ACC112 (cell line): ENCODE data around the gene MYH15.

Source experiments
- H2AFZ ChIP-seq: fragments of 200-600 bp; sonication (generic); one replicate; pipeline ENCODE4 v1.6.0; 2017; ENCODE audit warnings: antibody characterized with exemption, low read length; ENCODE audit not compliant: unreplicated experiment
- H3K27ac ChIP-seq: fragments of 200-600 bp; sonication (generic); 2 replicates; pipeline ENCODE4 v1.5.1; 2014; ENCODE audit warnings: low read depth, mild to moderate bottlenecking, antibody characterized with exemption, low read length, moderate library complexity
- H3K27me3 ChIP-seq: fragments of 200-600 bp; sonication (generic); 2 replicates; pipeline ENCODE4 v1.6.1; 2014; ENCODE audit warnings: mild to moderate bottlenecking, antibody characterized with exemption, low read length, moderate library complexity, mixed read lengths; ENCODE audit not compliant: insufficient read depth
- H3K36me3 ChIP-seq: fragments of 200-600 bp; sonication (generic); 2 replicates; pipeline ENCODE4 v1.6.1; 2016; ENCODE audit warnings: mild to moderate bottlenecking, antibody characterized with exemption, low read length, moderate library complexity, mixed read lengths; ENCODE audit not compliant: insufficient read depth
- H3K4me1 ChIP-seq: fragments of 200-600 bp; sonication (generic); one replicate; pipeline ENCODE4 v1.6.1; 2016; ENCODE audit warnings: low read length, mixed read lengths; ENCODE audit not compliant: insufficient read depth, unreplicated experiment, control insufficient read depth
- H3K4me3 ChIP-seq: fragments of 200-600 bp; sonication (generic); 2 replicates; pipeline ENCODE4 v1.5.1; 2014; ENCODE audit warnings: mild to moderate bottlenecking, low read depth, low read length
- H3K79me2 ChIP-seq: fragments of 200-600 bp; sonication (generic); one replicate; pipeline ENCODE4 v1.6.0; 2016; ENCODE audit warnings: low read length; ENCODE audit not compliant: control insufficient read depth, unreplicated experiment, insufficient read depth

Gene MYH15

DNA sequence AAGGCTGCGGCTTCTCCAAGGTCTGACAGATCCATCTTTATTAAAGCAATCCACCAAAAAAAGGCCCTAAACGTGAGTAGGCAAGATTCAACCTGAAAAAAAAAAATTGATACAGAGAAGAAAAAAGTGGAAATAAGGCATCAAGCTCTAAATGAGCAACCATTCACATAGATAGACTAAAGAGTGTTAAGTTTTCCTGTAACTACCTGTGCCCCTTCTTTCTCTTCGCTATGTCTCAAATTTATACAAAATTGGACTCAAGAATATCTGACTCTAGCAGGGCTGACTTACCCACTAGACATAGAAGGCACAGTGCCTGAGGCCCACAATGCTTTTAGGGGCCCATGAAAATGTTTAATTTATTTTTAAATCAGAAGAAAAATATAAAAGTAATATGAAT is at the start of gene MYH15:
TSS of gene MYH15 (minus strand) at position 101 of the 400 bp plus-strand sequence. CDS start at position 35, 66 bp downstream.
- Histone ChIP-seq H3K27me3 (0 out of 2 replicates have a peak, but pooled peaks cover 2% of the 10 kb centered on the region), H3K79me2 (no peaks in the 10 kb centered on the region), H3K36me3 (no peaks in the 10 kb centered on the region), H3K4me1 (no peaks in the 10 kb centered on the region), H3K4me3 (no peak within 1 kb of the TSS), H2AFZ (no peak within 1 kb of the TSS), H3K27ac (no peak within 1 kb of the TSS)

DNA sequence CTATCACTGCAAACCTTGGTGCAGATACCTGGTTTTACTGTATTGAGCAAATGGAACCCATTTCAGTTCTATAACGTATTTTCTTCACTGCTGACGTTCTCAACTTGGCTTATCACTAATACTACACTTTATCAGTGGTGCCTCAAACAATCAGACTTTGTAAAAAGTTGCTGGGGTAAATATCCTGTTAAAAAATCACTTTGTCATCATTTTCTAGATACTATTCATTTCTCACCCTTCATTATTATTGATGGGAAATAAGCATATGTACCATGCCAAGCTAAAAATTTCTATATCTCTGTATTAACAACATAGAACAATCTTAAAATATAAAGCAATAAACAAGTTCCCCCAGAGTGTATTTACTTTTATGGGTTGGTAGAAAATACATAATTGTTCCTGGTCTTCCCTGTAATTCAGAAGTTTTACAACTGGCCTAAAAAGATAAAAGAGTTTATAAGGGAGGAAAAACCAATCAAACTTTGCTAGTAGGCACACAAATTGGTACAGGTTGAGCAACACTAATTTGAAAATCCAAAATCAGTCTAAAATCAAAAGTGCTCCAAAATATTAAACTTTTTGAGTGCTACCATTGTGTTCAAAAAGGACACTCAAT is 45.7 kb upstream of the MYH15 start:
- H2AFZ ChIP-seq, result no peak overlapping the region
- no peak overlapping the region for H3K4me3 ChIP-seq
- H3K27ac ChIP-seq, result no peak overlapping the region
- peaks cover 15% of the 10 kb centered on the region for H3K4me1 ChIP-seq
- H3K27me3 ChIP-seq, result no peaks in the 10 kb centered on the region
- H3K36me3 ChIP-seq, result peaks cover 7% of the 10 kb centered on the region; the same call in 1 of the 2 replicates
- no peaks in the 10 kb centered on the region for H3K79me2 ChIP-seq

DNA sequence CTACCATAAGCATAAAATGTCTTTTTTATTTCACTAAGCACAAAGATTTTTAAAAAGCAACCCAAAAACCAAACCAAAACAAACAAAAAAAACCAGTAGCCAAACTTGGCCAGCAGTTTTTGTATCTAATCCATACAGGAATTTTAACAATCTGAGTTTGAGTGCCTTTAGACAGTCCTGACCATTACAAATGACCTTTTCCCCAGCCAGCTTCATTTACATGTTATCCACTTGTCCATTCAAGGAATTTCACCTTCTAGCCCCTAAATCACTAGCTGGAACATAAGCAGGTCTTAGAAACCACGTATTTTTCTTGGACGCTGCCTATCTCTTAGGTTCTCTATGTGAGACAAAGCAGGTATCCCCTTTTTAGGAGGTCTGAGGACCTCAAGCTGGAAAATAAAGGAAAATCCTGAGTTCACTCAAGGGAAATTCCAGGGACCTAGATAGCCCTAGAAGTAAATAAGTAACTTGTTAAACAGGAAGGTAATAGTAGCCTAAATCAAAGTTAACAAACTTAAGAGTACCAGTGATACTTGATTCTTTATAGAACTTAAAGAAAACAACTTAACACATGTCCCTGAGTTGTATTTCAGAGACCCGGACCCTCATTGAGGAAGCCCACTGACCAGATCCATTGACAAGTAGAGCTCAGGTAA is 44.6 kb upstream of the MYH15 start:
- no peaks in the 10 kb centered on the region; the same call in 1 of the 2 replicates for H3K36me3 ChIP-seq

DNA sequence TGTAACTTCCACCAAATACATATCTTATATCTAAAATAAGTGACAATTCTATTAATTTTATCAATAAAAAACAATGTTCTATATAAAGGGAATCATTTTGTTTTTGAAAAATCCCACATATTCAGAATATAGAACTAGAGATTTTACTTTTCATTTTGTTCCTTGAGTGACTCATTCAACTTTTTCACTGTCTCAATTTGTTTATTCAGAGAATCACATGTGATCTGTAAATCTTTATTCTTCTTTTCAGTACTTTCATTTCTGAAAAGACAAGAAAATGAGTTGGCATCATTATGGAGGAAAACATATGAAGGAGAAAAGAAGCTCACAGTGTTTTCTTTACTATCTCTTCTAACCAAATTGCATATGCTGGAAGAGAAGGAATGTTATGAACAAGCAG is 43.8 kb upstream of the MYH15 start:
- Histone ChIP-seq H3K36me3 (no peaks in the 10 kb centered on the region; the same call in 1 of the 2 replicates), H3K27me3 (no peaks in the 10 kb centered on the region), H3K27ac (peak overlapping the region; percentile 45)

More for the DNA sequence above, 44.6 kb upstream of the MYH15 start:
- Histone ChIP-seq H3K4me3 (no peak overlapping the region), H3K79me2 (no peaks in the 10 kb centered on the region), H3K27me3 (no peaks in the 10 kb centered on the region), H2AFZ (peak overlapping the region; percentile 20), H3K4me1 (peaks cover 15% of the 10 kb centered on the region), H3K27ac (peak overlapping the region; percentile 45; the same call in 1 of the 2 replicates)

DNA sequence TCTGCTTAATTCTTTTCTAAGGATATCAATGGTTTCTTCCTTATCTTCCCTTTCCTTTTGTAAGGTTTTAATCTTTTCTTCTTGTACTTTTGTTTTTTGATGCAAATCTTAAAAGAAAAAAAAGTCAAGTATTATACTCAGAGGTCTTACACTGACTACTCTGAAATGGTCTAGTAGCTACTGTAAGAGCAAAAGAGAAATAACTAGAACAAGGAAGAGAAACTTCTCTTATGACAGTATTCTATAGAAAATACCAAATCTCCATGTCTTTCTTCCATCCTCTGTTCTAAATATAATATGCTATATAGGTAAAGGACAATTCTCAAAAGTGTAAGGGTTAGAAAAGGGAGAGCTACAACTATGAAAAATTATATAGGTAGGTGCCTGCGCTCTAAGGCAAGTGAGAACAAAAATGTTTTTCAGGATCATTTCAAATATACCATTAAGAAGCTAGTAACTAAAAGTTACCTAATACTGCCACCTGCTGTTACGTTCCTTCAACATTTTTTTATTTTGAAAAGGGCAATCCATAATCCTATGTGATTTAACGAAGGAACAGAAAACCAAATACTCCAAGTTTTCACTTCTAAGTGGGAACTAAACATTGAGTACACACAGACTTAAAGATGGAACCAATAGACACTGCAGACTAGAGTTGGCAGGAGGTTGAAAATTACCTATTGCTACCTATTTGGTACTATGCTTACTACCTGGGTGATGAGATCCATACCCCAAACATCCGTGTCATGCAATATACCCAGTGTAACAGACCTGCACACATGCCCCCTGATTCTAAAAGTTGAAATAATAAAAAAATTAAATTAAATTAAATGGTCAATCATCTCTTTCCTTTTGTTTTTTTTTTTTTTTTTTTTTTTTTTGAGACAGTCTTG is 42.1 kb upstream of the MYH15 start:
- no peak overlapping the region for H2AFZ ChIP-seq
- H3K27ac ChIP-seq, result no peak overlapping the region
- H3K4me3 ChIP-seq, result no peak overlapping the region
- peaks cover 25% of the 10 kb centered on the region for H3K4me1 ChIP-seq
- H3K36me3 ChIP-seq, result peaks cover 6% of the 10 kb centered on the region; the same call in 1 of the 2 replicates
- no peaks in the 10 kb centered on the region for H3K79me2 ChIP-seq
- H3K27me3 ChIP-seq, result no peaks in the 10 kb centered on the region

More for the DNA sequence above, 43.8 kb upstream of the MYH15 start:
- Histone ChIP-seq H3K79me2 (no peaks in the 10 kb centered on the region), H3K4me3 (no peak overlapping the region), H3K4me1 (peaks cover 15% of the 10 kb centered on the region), H2AFZ (peak overlapping the region; percentile 20)

DNA sequence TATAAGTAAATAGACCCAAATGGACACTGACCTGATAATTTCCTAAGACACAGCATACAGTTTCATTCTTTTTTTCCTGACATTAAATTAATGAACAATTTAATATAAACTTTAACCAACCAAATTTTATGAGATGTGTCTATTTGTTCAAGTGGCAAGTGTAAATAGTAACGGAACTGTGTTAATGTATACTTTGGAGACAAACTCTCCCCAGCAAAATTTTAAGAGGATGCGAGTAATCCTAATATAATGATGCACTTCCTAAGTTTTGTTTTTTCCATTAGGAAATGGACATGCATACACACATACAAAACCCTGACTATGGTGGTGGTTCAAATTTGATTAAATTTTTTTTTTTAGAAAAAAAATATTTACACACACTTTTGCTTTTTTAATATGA is 38.5 kb upstream of the MYH15 start:
- no peak overlapping the region for H3K4me3 ChIP-seq
- no peaks in the 10 kb centered on the region for H3K27me3 ChIP-seq
- H2AFZ ChIP-seq, result no peak overlapping the region
- H3K36me3 ChIP-seq, result peaks cover 15% of the 10 kb centered on the region; the same call in 1 of the 2 replicates
- H3K27ac ChIP-seq, result peak overlapping the region; percentile 22; the same call in 1 of the 2 replicates
- H3K4me1 ChIP-seq, result peaks cover 10% of the 10 kb centered on the region
- H3K79me2 ChIP-seq, result no peaks in the 10 kb centered on the region

DNA sequence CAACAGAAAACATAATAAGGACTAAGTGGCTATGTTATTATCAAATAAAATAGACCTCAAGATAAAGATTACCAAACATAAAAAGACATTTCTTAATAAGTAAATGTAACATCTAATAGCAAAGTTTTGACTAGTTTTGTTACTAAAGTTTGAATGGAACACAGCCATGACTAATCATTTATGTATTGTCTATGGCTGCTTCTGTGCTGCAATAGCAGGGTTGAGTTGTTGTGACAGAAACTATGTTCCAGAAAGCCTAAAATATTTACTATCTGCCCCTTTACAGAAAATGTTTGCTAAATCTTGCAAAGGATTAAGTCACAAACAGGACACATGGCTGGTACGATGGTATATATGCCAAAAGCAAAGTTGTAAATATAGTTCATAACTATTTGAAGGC is 37.9 kb upstream of the MYH15 start:
- Histone ChIP-seq H2AFZ (no peak overlapping the region), H3K27me3 (no peaks in the 10 kb centered on the region), H3K27ac (peak overlapping the region; percentile 22; the same call in 1 of the 2 replicates), H3K4me3 (no peak overlapping the region), H3K4me1 (peaks cover 10% of the 10 kb centered on the region), H3K79me2 (no peaks in the 10 kb centered on the region), H3K36me3 (peaks cover 20% of the 10 kb centered on the region)

DNA sequence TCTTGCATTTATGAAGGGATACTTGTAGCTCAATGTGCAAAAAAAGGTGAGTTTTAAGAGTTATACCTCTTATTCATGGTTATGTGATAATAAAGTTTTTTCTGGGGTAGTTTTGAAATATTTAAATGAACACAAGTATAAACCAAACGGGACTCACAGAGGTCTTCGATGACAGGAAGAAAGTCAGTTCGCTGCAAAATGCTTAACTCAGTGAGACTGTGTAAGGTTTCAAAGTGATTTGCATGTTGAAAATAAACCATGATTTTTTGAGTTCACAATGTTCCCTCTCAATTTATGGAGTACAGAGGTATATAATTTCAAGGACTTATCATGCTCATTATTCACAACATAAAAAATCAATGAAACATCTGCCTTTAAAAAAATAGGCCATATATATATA is 36.3 kb upstream of the MYH15 start:
- Histone ChIP-seq H3K27ac (no peak overlapping the region), H3K27me3 (no peaks in the 10 kb centered on the region), H3K36me3 (peaks cover 22% of the 10 kb centered on the region), H3K4me1 (peaks cover 10% of the 10 kb centered on the region), H3K79me2 (no peaks in the 10 kb centered on the region), H2AFZ (peak overlapping the region; percentile 29), H3K4me3 (peak overlapping the region; percentile 61)

DNA sequence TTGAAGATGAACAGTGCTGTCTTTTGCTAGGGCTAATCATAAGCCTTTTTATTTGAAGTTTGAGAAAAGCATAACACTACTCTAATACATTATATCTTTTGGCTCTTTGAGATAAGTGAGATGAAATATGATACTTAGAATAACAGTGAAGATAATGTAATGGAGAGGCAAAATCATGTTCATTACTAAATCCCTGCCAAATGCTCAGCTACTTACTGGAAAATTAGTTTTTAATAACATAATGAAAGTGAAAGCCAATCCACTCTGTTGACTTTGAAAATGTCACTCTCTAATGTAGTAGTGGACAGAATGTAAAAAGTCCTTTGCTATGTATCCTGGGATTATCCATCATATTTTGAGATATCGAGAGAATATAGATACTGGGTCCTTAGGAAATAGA is 35.9 kb upstream of the MYH15 start:
- Histone ChIP-seq H3K79me2 (no peaks in the 10 kb centered on the region), H3K4me3 (peak overlapping the region; percentile 61), H3K36me3 (peaks cover 22% of the 10 kb centered on the region), H2AFZ (peak overlapping the region; percentile 29), H3K27ac (no peak overlapping the region), H3K27me3 (no peaks in the 10 kb centered on the region), H3K4me1 (peaks cover 10% of the 10 kb centered on the region)

DNA sequence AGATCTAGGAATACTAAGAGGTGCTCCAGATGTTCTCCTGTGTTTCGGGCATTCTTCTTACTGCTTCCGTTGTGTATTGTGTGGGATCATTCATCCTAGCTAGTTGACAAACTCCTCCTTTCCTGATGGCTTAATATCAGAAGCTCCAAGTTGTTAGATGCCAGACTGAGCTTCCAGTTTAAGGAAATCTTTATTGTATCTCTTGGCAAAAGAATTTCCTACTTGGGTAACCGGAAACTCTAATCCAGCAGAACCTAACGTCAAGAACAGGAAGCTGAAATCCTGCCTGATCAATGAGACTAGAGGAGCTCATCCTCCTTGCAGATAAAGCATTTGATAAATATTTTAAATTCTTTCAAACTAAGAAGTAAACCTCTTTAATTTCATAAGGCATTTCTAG is 27.7 kb upstream of the MYH15 start:
- Histone ChIP-seq H2AFZ (no peak overlapping the region), H3K27ac (no peak overlapping the region), H3K4me1 (no peaks in the 10 kb centered on the region), H3K36me3 (no peaks in the 10 kb centered on the region), H3K79me2 (no peaks in the 10 kb centered on the region), H3K4me3 (no peak overlapping the region), H3K27me3 (no peaks in the 10 kb centered on the region)
